Measurements from ENCODE around the gene ULK2.
"Not testable (repeated sequence)": the region's sequence is repeated elsewhere in the genome, so short reads cannot be mapped to it uniquely, and the experiment has no call there.

ULK2 gene

GRCh38 chr17:19770985-19771735, 96.6 kb downstream of the ULK2 start:
- Histone ChIP-seq H3K27me3 (no peaks in the 10 kb centered on the region), H3K4me1 (no peaks in the 10 kb centered on the region), H3K9ac (no peak overlapping the region), H4K20me1 (no peaks in the 10 kb centered on the region), H3K4me2 (no peak overlapping the region), H3K27ac (no peak overlapping the region), H3K36me3 (0 out of 2 replicates have a peak, but pooled peaks cover 8% of the 10 kb centered on the region), H3K9me3 (no peaks in the 10 kb centered on the region), H3K4me3 (no peak overlapping the region)
- TF ChIP-seq Cebpa-rat (IDR thresholded peaks at IDR 0.05) = no peak

- Histone ChIP-seq H4K20me1 (no peaks in the 10 kb centered on the region), H3K36me3 (0 out of 2 replicates have a peak, but pooled peaks cover 2% of the 10 kb centered on the region), H3K4me1 (no peaks in the 10 kb centered on the region), H3K27me3 (no peaks in the 10 kb centered on the region), H3K27ac (no peak overlapping the region), H3K9me3 (no peaks in the 10 kb centered on the region), H3K9ac (no peak overlapping the region), H3K4me3 (no peak overlapping the region), H3K4me2 (no peak overlapping the region)
- no peak for TF ChIP-seq Cebpa-rat (IDR thresholded peaks at IDR 0.05)
Observed at GRCh38 chr17:19769946-19770652, 97.6 kb downstream of the ULK2 start.

GRCh38 chr17:19768046-19768782, 99.5 kb downstream of the ULK2 start:
- Histone ChIP-seq H3K9me3 (no peaks in the 10 kb centered on the region), H3K4me3 (no peak overlapping the region), H4K20me1 (no peaks in the 10 kb centered on the region), H3K27me3 (no peaks in the 10 kb centered on the region), H3K36me3 (no peaks in the 10 kb centered on the region), H3K4me1 (no peaks in the 10 kb centered on the region), H3K9ac (no peak overlapping the region), H3K4me2 (no peak overlapping the region), H3K27ac (no peak overlapping the region)
- TF ChIP-seq Cebpa-rat (IDR thresholded peaks at IDR 0.05) = no peak

GRCh38 chr17:19766421-19767270, 101.1 kb downstream of the ULK2 start:
- no peak for TF ChIP-seq Cebpa-rat (IDR thresholded peaks at IDR 0.05)
- no peaks in the 10 kb centered on the region for H3K9me3 ChIP-seq
- no peak overlapping the region for H3K4me2 ChIP-seq
- H3K4me1 ChIP-seq = no peaks in the 10 kb centered on the region
- no peak overlapping the region for H3K27ac ChIP-seq
- H3K9ac ChIP-seq = no peak overlapping the region
- H3K4me3 ChIP-seq = no peak overlapping the region
- H3K27me3 ChIP-seq = no peaks in the 10 kb centered on the region
- no peaks in the 10 kb centered on the region for H4K20me1 ChIP-seq
- H3K36me3 ChIP-seq = no peaks in the 10 kb centered on the region

- Histone ChIP-seq H4K20me1 (no peaks in the 10 kb centered on the region), H3K9ac (no peak overlapping the region), H3K4me1 (no peaks in the 10 kb centered on the region), H3K27me3 (no peaks in the 10 kb centered on the region), H3K4me2 (no peak overlapping the region), H3K27ac (no peak overlapping the region), H3K9me3 (no peaks in the 10 kb centered on the region), H3K36me3 (no peaks in the 10 kb centered on the region), H3K4me3 (no peak overlapping the region)
- TF ChIP-seq Cebpa-rat (IDR thresholded peaks at IDR 0.05) = no peak
Observed at GRCh38 chr17:19766016-19766415, 101.7 kb downstream of the ULK2 start.

GRCh38 chr17:19763991-19764390, 103.7 kb downstream of the ULK2 start:
- H3K4me3 ChIP-seq, H3K27ac ChIP-seq, H3K27me3 ChIP-seq, H3K9me3 ChIP-seq, H3K4me1 ChIP-seq, H3K4me2 ChIP-seq, H3K36me3 ChIP-seq, H4K20me1 ChIP-seq, H3K9ac ChIP-seq: not testable (repeated sequence)

- no peak for TF ChIP-seq Cebpa-rat (IDR thresholded peaks at IDR 0.05)
- H3K9ac ChIP-seq = no peak overlapping the region
- H3K4me1 ChIP-seq = no peaks in the 10 kb centered on the region
- H3K36me3 ChIP-seq = no peaks in the 10 kb centered on the region
- H3K27me3 ChIP-seq = no peaks in the 10 kb centered on the region
- no peak overlapping the region for H3K4me2 ChIP-seq
- no peaks in the 10 kb centered on the region for H4K20me1 ChIP-seq
- no peaks in the 10 kb centered on the region for H3K9me3 ChIP-seq
- no peak overlapping the region for H3K4me3 ChIP-seq
- H3K27ac ChIP-seq = no peak overlapping the region
Observed at GRCh38 chr17:19763416-19763815, 104.3 kb downstream of the ULK2 start.

GRCh38 chr17:19762515-19762961, 105.2 kb downstream of the ULK2 start:
- H3K4me3 ChIP-seq = no peak overlapping the region
- no peaks in the 10 kb centered on the region for H3K36me3 ChIP-seq
- H3K9me3 ChIP-seq = no peaks in the 10 kb centered on the region
- H4K20me1 ChIP-seq = no peaks in the 10 kb centered on the region
- no peaks in the 10 kb centered on the region for H3K27me3 ChIP-seq
- H3K9ac ChIP-seq = no peak overlapping the region
- peak overlapping the region; percentile 11; the same call in 1 of the 2 replicates for H3K4me2 ChIP-seq
- H3K27ac ChIP-seq = no peak overlapping the region
- TF ChIP-seq Cebpa-rat (IDR thresholded peaks at IDR 0.05) = no peak
- no peaks in the 10 kb centered on the region for H3K4me1 ChIP-seq

- Histone ChIP-seq H3K27ac (no peak overlapping the region), H3K9me3 (no peaks in the 10 kb centered on the region), H3K4me2 (no peak overlapping the region)
Observed at GRCh38 chr17:19760746-19761145, 107.0 kb downstream of the ULK2 start.

More at GRCh38 chr17:19760746-19761145, 107.0 kb downstream of the ULK2 start:
- Histone ChIP-seq H3K36me3 (no peaks in the 10 kb centered on the region), H4K20me1 (no peaks in the 10 kb centered on the region), H3K4me3 (no peak overlapping the region), H3K27me3 (no peaks in the 10 kb centered on the region), H3K9ac (no peak overlapping the region), H3K4me1 (no peaks in the 10 kb centered on the region)
- TF ChIP-seq Cebpa-rat (IDR thresholded peaks at IDR 0.05) = no peak

All from BLaER1 (cell line).